Caco-2 (cell line): Measurements from ENCODE around the gene C1orf198. TPM values are rescaled to one million over a fixed set of nuclear protein-coding genes. Genes with fewer than 3 reads are reported as not detected.

Source experiments
- BruUV-seq: library from RNA; stranded (reverse); fragments of 400-500 nt; replicated peaks from 2 replicates; lab custom pipeline; 2021; lab: Mats Ljungman, UMichigan
- CTCF ChIA-PET: fragments of 300-600 bp; sonication (Branson Sonifier 250); formaldehyde crosslinking; loops from one replicate; lab custom pipeline; 2022; ENCODE audit warnings: antibody characterized with exemption; lab: Charles Lee
- POLR2A ChIA-PET: fragments of 300-600 bp; sonication (Branson Sonifier 250); formaldehyde crosslinking; loops from one replicate; lab custom pipeline; 2022; ENCODE audit warnings: antibody characterized with exemption; lab: Charles Lee
- DNase-seq, 2 experiments: peaks; one replicate each; pipeline versions ENCODE4 v3.0.0 to v3.0.0-alpha.2; 2020 to 2022
- H3K27me3 ChIP-seq: replicated peaks from 2 replicates; pipeline ENCODE4 v1.6.0; 2011; ENCODE audit warnings: low read length; ENCODE audit not compliant: control insufficient read depth, insufficient read depth
- H3K36me3 ChIP-seq: 2 replicates; pipeline ENCODE4 v1.5.1; 2011; ENCODE audit warnings: low read length; ENCODE audit not compliant: control insufficient read depth, insufficient read depth
- H3K4me1 ChIP-seq: fragments of 250-450 bp; sonication (Bioruptor Pico); 2 replicates; pipeline ENCODE4 v1.5.1; 2020; ENCODE audit warnings: mild to moderate bottlenecking
- H3K4me3 ChIP-seq: 2 replicates; pipeline ENCODE4 v1.5.1; 2011; ENCODE audit warnings: low read depth, mild to moderate bottlenecking, control low read depth, low read length
- H3K9me3 ChIP-seq: fragments of 250-450 bp; sonication (Bioruptor Pico); 2 replicates; pipeline ENCODE4 v1.5.1; 2020; ENCODE audit warnings: mild to moderate bottlenecking, moderate library complexity
- H3K27ac Mint-ChIP-seq: one replicate; pipeline ENCODE4 v1.8.0; 2022; ENCODE audit warnings: mixed read lengths; ENCODE audit not compliant: unreplicated experiment
- H3K27me3 Mint-ChIP-seq: one replicate; pipeline ENCODE4 v1.8.0; 2022; ENCODE audit warnings: mixed read lengths; ENCODE audit not compliant: insufficient read depth, unreplicated experiment
- H3K36me3 Mint-ChIP-seq: one replicate; pipeline ENCODE4 v1.8.0; 2022; ENCODE audit warnings: mild to moderate bottlenecking, mixed read lengths; ENCODE audit not compliant: insufficient read depth, unreplicated experiment
- H3K4me1 Mint-ChIP-seq: one replicate; pipeline ENCODE4 v1.8.0; 2022; ENCODE audit warnings: low read depth, mixed read lengths; ENCODE audit not compliant: unreplicated experiment
- H3K4me3 Mint-ChIP-seq: one replicate; pipeline ENCODE4 v1.8.0; 2022; ENCODE audit warnings: mild to moderate bottlenecking, moderate library complexity, mixed read lengths; ENCODE audit not compliant: unreplicated experiment
- H3K9me3 Mint-ChIP-seq: one replicate; pipeline ENCODE4 v1.8.0; 2022; ENCODE audit warnings: mixed read lengths; ENCODE audit not compliant: unreplicated experiment
- intact Hi-C: fragments of 100-400 bp; cut with micrococcal nuclease; formaldehyde crosslinking; loops from one replicate; pipeline ENCODE4 v1.10.0; 2022; ENCODE audit not compliant: unreplicated experiment
- total RNA-seq: library from RNA; stranded (reverse); gene quantifications from 2 replicates; pipeline ENCODE4 v1.2.3, GENCODE V29; 2022
- TF ChIP-seq, protein P1 (sequence below), 2 experiments: fragments of 200-600 bp in 1 of 2; IDR thresholded peaks; 1 replicate in 1 of 2; 2 replicates in 1 of 2; pipeline versions ENCODE4 v1.5.1 to v1.8.0; 2011 to 2022; ENCODE audit warnings: antibody characterized with exemption in 1 of 2, control low read depth in 1 of 2, inconsistent platforms in 1 of 2, low read depth in 1 of 2, low read length in 1 of 2, mild to moderate bottlenecking in 1 of 2, moderate library complexity in 1 of 2; ENCODE audit not compliant: insufficient read depth in 1 of 2, severe bottlenecking in 1 of 2, unreplicated experiment in 1 of 2

Gene C1orf198
- total RNA-seq, 1 experiment from 2014 or later, result 92.2 TPM

GRCh38 chr1:230901671-230902070 is 33.4 kb upstream of the C1orf198 start:
- peak overlapping the region; percentile 42 for H3K27ac Mint-ChIP-seq
- H3K4me1 Mint-ChIP-seq, result peaks cover 29% of the 10 kb centered on the region
- peak; percentile 39 to 67 for DNase-seq
- H3K9me3 ChIP-seq, result no peaks in the 10 kb centered on the region
- POLR2A ChIA-PET, result no interaction called here
- no peak overlapping the region for H3K4me3 Mint-ChIP-seq
- no peaks in the 10 kb centered on the region for H3K9me3 Mint-ChIP-seq
- H3K36me3 Mint-ChIP-seq, result peaks cover 46% of the 10 kb centered on the region
- BruUV-seq, result no TSS peak
- peaks cover 2% of the 10 kb centered on the region for H3K36me3 ChIP-seq
- H3K27me3 Mint-ChIP-seq, result no peaks in the 10 kb centered on the region
- H3K27me3 ChIP-seq, result no peaks in the 10 kb centered on the region
- CTCF ChIA-PET, result interaction anchor here (0.9 to 1.0 kb wide), 2 partner anchors 11 to 103 kb away, joined by 3 to 4 read pairs; no protein-coding TSS in a partner anchor
- H3K4me1 ChIP-seq, result peaks cover 28% of the 10 kb centered on the region
- TF ChIP-seq, protein P1, sequence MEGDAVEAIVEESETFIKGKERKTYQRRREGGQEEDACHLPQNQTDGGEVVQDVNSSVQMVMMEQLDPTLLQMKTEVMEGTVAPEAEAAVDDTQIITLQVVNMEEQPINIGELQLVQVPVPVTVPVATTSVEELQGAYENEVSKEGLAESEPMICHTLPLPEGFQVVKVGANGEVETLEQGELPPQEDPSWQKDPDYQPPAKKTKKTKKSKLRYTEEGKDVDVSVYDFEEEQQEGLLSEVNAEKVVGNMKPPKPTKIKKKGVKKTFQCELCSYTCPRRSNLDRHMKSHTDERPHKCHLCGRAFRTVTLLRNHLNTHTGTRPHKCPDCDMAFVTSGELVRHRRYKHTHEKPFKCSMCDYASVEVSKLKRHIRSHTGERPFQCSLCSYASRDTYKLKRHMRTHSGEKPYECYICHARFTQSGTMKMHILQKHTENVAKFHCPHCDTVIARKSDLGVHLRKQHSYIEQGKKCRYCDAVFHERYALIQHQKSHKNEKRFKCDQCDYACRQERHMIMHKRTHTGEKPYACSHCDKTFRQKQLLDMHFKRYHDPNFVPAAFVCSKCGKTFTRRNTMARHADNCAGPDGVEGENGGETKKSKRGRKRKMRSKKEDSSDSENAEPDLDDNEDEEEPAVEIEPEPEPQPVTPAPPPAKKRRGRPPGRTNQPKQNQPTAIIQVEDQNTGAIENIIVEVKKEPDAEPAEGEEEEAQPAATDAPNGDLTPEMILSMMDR (IDR thresholded peaks at IDR 0.05; ENCODE audit: insufficient read depth in 1 of 2, low read depth in 1 of 2, low read length in 1 of 2, severe bottlenecking in 1 of 2, unreplicated experiment in 1 of 2), result no peak
- H3K4me3 ChIP-seq, result no peak overlapping the region
- intact Hi-C loops, result loop anchor here (2.0 to 5.0 kb wide), 2 partner anchors 33 to 104 kb away; partner anchors contain the start of gene C1orf198

GRCh38 chr1:230900984-230901383 is 32.7 kb upstream of the C1orf198 start:
- no peaks in the 10 kb centered on the region for H3K27me3 Mint-ChIP-seq
- CTCF ChIA-PET, result interaction anchor here (0.9 to 1.5 kb wide), 4 partner anchors 12 to 104 kb away, joined by 3 to 4 read pairs (median 4); no protein-coding TSS in a partner anchor

GRCh38 chr1:230899841-230900251 is 31.5 kb upstream of the C1orf198 start:
- Mint-ChIP-seq H3K4me3 (peak overlapping the region; percentile 0), H3K27ac (peak overlapping the region; percentile 42), H3K4me1 (peaks cover 32% of the 10 kb centered on the region), H3K36me3 (peaks cover 30% of the 10 kb centered on the region), H3K27me3 (no peaks in the 10 kb centered on the region), H3K9me3 (no peaks in the 10 kb centered on the region)
- Histone ChIP-seq H3K9me3 (no peaks in the 10 kb centered on the region), H3K36me3 (no peaks in the 10 kb centered on the region; the same call in 1 of the 2 replicates), H3K4me3 (no peak overlapping the region), H3K4me1 (peaks cover 33% of the 10 kb centered on the region), H3K27me3 (no peaks in the 10 kb centered on the region)
- intact Hi-C loops, result loop anchor here (2.0 to 5.0 kb wide), 2 partner anchors 31 to 103 kb away; partner anchors contain the start of gene C1orf198
- no TSS peak for BruUV-seq
- ChIA-PET CTCF (interaction anchor here (1.5 kb wide), 1 partner anchor 22 kb away, joined by 3 read pairs; no protein-coding TSS in a partner anchor), POLR2A (no interaction called here)
- DNase-seq, result peak; percentile 57 to 58
- TF ChIP-seq, protein P1 (IDR thresholded peaks at IDR 0.05; ENCODE audit: insufficient read depth in 1 of 2, low read depth in 1 of 2, low read length in 1 of 2, severe bottlenecking in 1 of 2, unreplicated experiment in 1 of 2), result no peak

More at GRCh38 chr1:230900984-230901383, 32.7 kb upstream of the C1orf198 start:
- no peaks in the 10 kb centered on the region for H3K27me3 ChIP-seq
- TF ChIP-seq, protein P1 (IDR thresholded peaks at IDR 0.05; ENCODE audit: insufficient read depth in 1 of 2, low read depth in 1 of 2, low read length in 1 of 2, severe bottlenecking in 1 of 2, unreplicated experiment in 1 of 2), result no peak
- Mint-ChIP-seq H3K27ac (peak overlapping the region; percentile 42), H3K4me1 (peaks cover 29% of the 10 kb centered on the region), H3K36me3 (peaks cover 40% of the 10 kb centered on the region), H3K4me3 (no peak overlapping the region), H3K9me3 (no peaks in the 10 kb centered on the region)
- peaks cover 2% of the 10 kb centered on the region for H3K36me3 ChIP-seq
- DNase-seq, result peak in 1 of 2 experiments; percentile 57
- intact Hi-C loops, result loop anchor here (2.0 to 5.0 kb wide), 2 partner anchors 32 to 104 kb away; partner anchors contain the start of gene C1orf198
- POLR2A ChIA-PET, result interaction anchor here (0.6 to 0.8 kb wide), 3 partner anchors 32 to 354 kb away, joined by 3 to 6 read pairs (median 4); partner anchors contain the start of gene C1orf198
- no TSS peak for BruUV-seq
- H3K4me3 ChIP-seq, result no peak overlapping the region
- peaks cover 28% of the 10 kb centered on the region for H3K4me1 ChIP-seq
- no peaks in the 10 kb centered on the region for H3K9me3 ChIP-seq
